Measurements from ENCODE around the gene TPSD1. TPM values are rescaled to one million over a fixed set of nuclear protein-coding genes. Genes with fewer than 3 reads are reported as not detected.

TPSD1 gene
- total RNA-seq, 1 experiment from 2014 or later: 0.26 TPM

DNA sequence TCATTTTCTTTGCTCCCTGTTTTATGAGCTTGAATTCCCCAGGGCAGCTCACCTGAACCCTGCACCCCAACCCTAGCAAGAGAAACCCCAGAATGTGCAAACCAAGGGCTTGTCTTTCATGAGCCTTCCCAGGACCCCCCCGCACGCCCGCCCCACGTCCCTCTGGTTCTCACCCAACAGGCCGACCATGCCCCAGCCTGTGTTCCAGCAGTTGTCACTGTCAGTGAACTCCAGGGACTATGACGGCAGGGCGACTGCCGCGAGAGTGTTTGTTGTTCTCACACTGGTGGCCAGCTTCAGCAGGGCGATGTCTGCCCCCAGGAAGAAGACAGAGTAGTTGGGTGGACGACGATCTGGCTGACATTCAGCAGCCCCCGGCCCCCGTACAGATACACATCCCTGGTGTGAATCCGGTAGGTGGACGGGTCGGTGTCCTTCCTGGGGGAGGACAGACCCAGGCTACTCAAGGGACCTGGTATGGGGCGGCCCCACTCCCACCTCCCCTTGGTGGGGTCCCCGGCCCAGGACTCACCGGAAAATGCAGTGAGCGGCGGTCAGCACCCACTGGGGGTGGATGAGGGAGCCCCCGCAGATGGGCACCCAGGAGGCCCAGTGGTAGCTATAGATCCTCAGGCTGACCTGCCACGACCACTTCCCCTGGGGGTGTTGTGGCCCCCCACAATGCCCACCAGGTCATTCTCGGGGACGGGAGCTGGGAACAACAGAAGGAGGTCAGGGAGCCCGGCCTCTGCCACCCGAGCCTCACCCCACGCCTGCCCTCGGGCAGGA is 20.1 kb downstream of the TPSD1 start:
- H3K9me3 ChIP-seq (ENCODE audit: control insufficient read depth, insufficient read depth, low read depth, low read length): no peaks in the 10 kb centered on the region
- DNase-seq (ENCODE audit: low read depth, low spot score) (no peak), ATAC-seq (no peak)
- TF ChIP-seq, protein P1, sequence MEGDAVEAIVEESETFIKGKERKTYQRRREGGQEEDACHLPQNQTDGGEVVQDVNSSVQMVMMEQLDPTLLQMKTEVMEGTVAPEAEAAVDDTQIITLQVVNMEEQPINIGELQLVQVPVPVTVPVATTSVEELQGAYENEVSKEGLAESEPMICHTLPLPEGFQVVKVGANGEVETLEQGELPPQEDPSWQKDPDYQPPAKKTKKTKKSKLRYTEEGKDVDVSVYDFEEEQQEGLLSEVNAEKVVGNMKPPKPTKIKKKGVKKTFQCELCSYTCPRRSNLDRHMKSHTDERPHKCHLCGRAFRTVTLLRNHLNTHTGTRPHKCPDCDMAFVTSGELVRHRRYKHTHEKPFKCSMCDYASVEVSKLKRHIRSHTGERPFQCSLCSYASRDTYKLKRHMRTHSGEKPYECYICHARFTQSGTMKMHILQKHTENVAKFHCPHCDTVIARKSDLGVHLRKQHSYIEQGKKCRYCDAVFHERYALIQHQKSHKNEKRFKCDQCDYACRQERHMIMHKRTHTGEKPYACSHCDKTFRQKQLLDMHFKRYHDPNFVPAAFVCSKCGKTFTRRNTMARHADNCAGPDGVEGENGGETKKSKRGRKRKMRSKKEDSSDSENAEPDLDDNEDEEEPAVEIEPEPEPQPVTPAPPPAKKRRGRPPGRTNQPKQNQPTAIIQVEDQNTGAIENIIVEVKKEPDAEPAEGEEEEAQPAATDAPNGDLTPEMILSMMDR (IDR thresholded peaks at IDR 0.05): no peak
- no peak for TF ChIP-seq SIN3A (IDR thresholded peaks at IDR 0.05; ENCODE audit: borderline replicate concordance, insufficient read depth, low read depth, low read length)
- no peak for TF ChIP-seq REST (IDR thresholded peaks at IDR 0.05; ENCODE audit: insufficient read depth in 1 of 2, low read depth in 2 of 2, low read length in 1 of 2)
- TF ChIP-seq POLR2AphosphoS5 (IDR thresholded peaks at IDR 0.05; ENCODE audit: low read depth, low read length): no peak
- no peak for TF ChIP-seq TCF7L2 (IDR thresholded peaks at IDR 0.05; ENCODE audit: low read depth, low read length)
- BruUV-seq (replicated peaks): no TSS peak
- H3K27ac ChIP-seq (ENCODE audit: low read length): no peak overlapping the region
- H3K36me3 ChIP-seq (ENCODE audit: control insufficient read depth, insufficient read depth, low read length): no peaks in the 10 kb centered on the region
- ChIA-PET CTCF (interaction anchor here (0.5 kb wide), 1 partner anchor 42 kb away, joined by 8 read pairs; no protein-coding TSS in a partner anchor), POLR2A (no interaction called here)
- intact Hi-C loops (cut with micrococcal nuclease; ENCODE audit: unreplicated experiment) (no loop called here), in situ Hi-C loops (cut with HindIII; ENCODE audit: low pct_unique_long_range_greater_than_20kb, low sequenced_read_pairs) (no loop called here)
- no peak overlapping the region for H3K4me3 ChIP-seq (ENCODE audit: low read depth in 2 of 2, low read length in 2 of 2)
- no peaks in the 10 kb centered on the region for H3K27me3 ChIP-seq (ENCODE audit: control insufficient read depth, insufficient read depth, low read length)
- peaks cover 9% of the 10 kb centered on the region for H3K4me1 ChIP-seq (ENCODE audit: control insufficient read depth, insufficient read depth, low read length)

DNA sequence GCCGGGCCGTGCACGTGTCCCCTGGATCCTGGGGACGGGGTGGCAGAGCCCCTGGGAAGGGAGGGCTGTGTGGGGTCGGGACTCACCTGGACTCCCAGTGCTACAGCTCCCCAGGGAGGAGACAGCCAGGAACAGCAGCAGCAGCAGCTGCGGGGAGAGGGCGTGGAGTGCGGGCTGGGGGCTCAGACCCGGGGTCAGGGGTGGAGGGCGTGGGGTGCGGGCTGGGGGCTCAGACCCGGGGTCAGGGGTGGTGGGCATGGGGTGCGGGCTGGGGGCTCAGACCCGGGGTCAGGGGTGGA is 20.7 kb downstream of the TPSD1 start:
- H3K36me3 ChIP-seq (ENCODE audit: control insufficient read depth, insufficient read depth, low read length): no peaks in the 10 kb centered on the region
- H3K9me3 ChIP-seq (ENCODE audit: control insufficient read depth, insufficient read depth, low read depth, low read length): no peaks in the 10 kb centered on the region
- H3K4me3 ChIP-seq (ENCODE audit: low read depth in 2 of 2, low read length in 2 of 2): no peak overlapping the region
- in situ Hi-C loops (cut with HindIII; ENCODE audit: low pct_unique_long_range_greater_than_20kb, low sequenced_read_pairs): no loop called here
- ATAC-seq (no peak), DNase-seq (ENCODE audit: low read depth, low spot score) (no peak)
- H3K4me1 ChIP-seq (ENCODE audit: control insufficient read depth, insufficient read depth, low read length): peaks cover 9% of the 10 kb centered on the region
- no TSS peak for BruUV-seq (replicated peaks)
- no peak for TF ChIP-seq POLR2AphosphoS5 (IDR thresholded peaks at IDR 0.05; ENCODE audit: low read depth, low read length)
- no peak for TF ChIP-seq REST (IDR thresholded peaks at IDR 0.05; ENCODE audit: insufficient read depth in 1 of 2, low read depth in 2 of 2, low read length in 1 of 2)
- TF ChIP-seq TCF7L2 (IDR thresholded peaks at IDR 0.05; ENCODE audit: low read depth, low read length): no peak
- TF ChIP-seq, protein P1 (IDR thresholded peaks at IDR 0.05): no peak
- TF ChIP-seq SIN3A (IDR thresholded peaks at IDR 0.05; ENCODE audit: borderline replicate concordance, insufficient read depth, low read depth, low read length): no peak
- POLR2A ChIA-PET: no interaction called here
- CTCF ChIA-PET: interaction anchor here (0.5 kb wide), 1 partner anchor 43 kb away, joined by 8 read pairs; no protein-coding TSS in a partner anchor
- intact Hi-C loops (cut with micrococcal nuclease; ENCODE audit: unreplicated experiment): no loop called here
- no peak overlapping the region for H3K27ac ChIP-seq (ENCODE audit: low read length)
- no peaks in the 10 kb centered on the region for H3K27me3 ChIP-seq (ENCODE audit: control insufficient read depth, insufficient read depth, low read length)

Data from Panc1 (cell line).